HepG2 (cell line): ENCODE data around the gene USE1. TPM values are rescaled to one million over a fixed set of nuclear protein-coding genes. Genes with fewer than 3 reads are reported as not detected.

Source experiments
- ARHGAP35 ChIP-seq: sonication (generic); formaldehyde crosslinking; IDR thresholded peaks from 2 replicates; pipeline ENCODE4 v1.9.0; 2022; ENCODE audit warnings: mild to moderate bottlenecking, inconsistent platforms, moderate library complexity, missing genetic modification reagents, borderline replicate concordance
- CCDC6 ChIP-seq: sonication (generic); formaldehyde crosslinking; IDR thresholded peaks from 2 replicates; pipeline ENCODE4 v1.8.1; 2022; ENCODE audit warnings: mild to moderate bottlenecking, missing genetic modification reagents, moderate library complexity
- FOSL1 ChIP-seq: sonication (generic); formaldehyde crosslinking; IDR thresholded peaks from 2 replicates; pipeline ENCODE4 v1.9.0; 2021; ENCODE audit warnings: missing genetic modification reagents, borderline replicate concordance
- HNRNPLL ChIP-seq: fragments of 200-400 bp; formaldehyde crosslinking; IDR thresholded peaks from 2 replicates; pipeline ENCODE4 v1.6.1; 2017; ENCODE audit warnings: mild to moderate bottlenecking, low read depth, low read length; ENCODE audit not compliant: poor library complexity, severe bottlenecking
- KDM1A ChIP-seq: IDR thresholded peaks from 2 replicates; pipeline ENCODE4 v1.6.1; 2016; ENCODE audit warnings: missing compliant biosample characterization
- MAZ ChIP-seq, 2 experiments: sonication (generic) in 1 of 2; formaldehyde crosslinking in 1 of 2; IDR thresholded peaks; 2 replicates each; pipeline versions ENCODE4 v1.5.0 to v1.6.1; 2012 to 2020; ENCODE audit warnings: low read depth in 2 of 2, mild to moderate bottlenecking in 2 of 2, borderline replicate concordance in 1 of 2, improper control_type of control experiment in 1 of 2, low read length in 1 of 2, missing genetic modification reagents in 1 of 2, moderate library complexity in 1 of 2
- MTA1 ChIP-seq: sonication (generic); formaldehyde crosslinking; IDR thresholded peaks from 2 replicates; pipeline ENCODE4 v1.4.0; 2020; ENCODE audit warnings: missing genetic modification reagents, mild to moderate bottlenecking, borderline replicate concordance
- PLRG1 ChIP-seq: fragments of 450-650 bp; conservative IDR thresholded peaks from 2 replicates; pipeline ENCODE4 v1.6.1; 2016
- POLR2G ChIP-seq: fragments of 200-400 bp; formaldehyde crosslinking; IDR thresholded peaks from 2 replicates; pipeline ENCODE4 v1.6.1; 2018; ENCODE audit warnings: mild to moderate bottlenecking, low read depth, low read length, moderate library complexity
- RAD21 ChIP-seq: fragments of 450-650 bp; formaldehyde crosslinking; IDR thresholded peaks from 2 replicates; pipeline ENCODE4 v1.5.0; 2020; ENCODE audit warnings: mild to moderate bottlenecking
- REST ChIP-seq, 2 experiments: IDR thresholded peaks; 2 replicates each; pipeline ENCODE4 v1.6.1; 2011 to 2012; ENCODE audit warnings: low read length in 2 of 2, borderline replicate concordance in 1 of 2, low read depth in 1 of 2, mild to moderate bottlenecking in 1 of 2, moderate library complexity in 1 of 2
- SIX4 ChIP-seq: sonication (generic); formaldehyde crosslinking; IDR thresholded peaks from 2 replicates; pipeline ENCODE4 v1.4.0; 2020; ENCODE audit warnings: missing genetic modification reagents
- TOE1 ChIP-seq: sonication (generic); formaldehyde crosslinking; IDR thresholded peaks from 2 replicates; pipeline ENCODE4 v1.4.0; 2020; ENCODE audit warnings: mild to moderate bottlenecking, missing genetic modification reagents
- ZFP90 ChIP-seq: sonication (generic); formaldehyde crosslinking; IDR thresholded peaks from 2 replicates; pipeline ENCODE4 v1.8.0; 2022; ENCODE audit warnings: missing genetic modification reagents, mild to moderate bottlenecking, inconsistent platforms, borderline replicate concordance
- ZNF124 ChIP-seq: sonication (generic); formaldehyde crosslinking; IDR thresholded peaks from 2 replicates; pipeline ENCODE4 v1.4.0; 2020; ENCODE audit warnings: missing genetic modification reagents
- ZNF234 ChIP-seq: sonication (generic); formaldehyde crosslinking; conservative IDR thresholded peaks from 2 replicates; pipeline ENCODE4 v1.5.1; 2020; ENCODE audit warnings: mild to moderate bottlenecking, missing genetic modification reagents
- ZNF260 ChIP-seq: sonication (generic); formaldehyde crosslinking; IDR thresholded peaks from 2 replicates; pipeline ENCODE4 v1.4.0; 2020; ENCODE audit warnings: missing genetic modification reagents, low read depth, mild to moderate bottlenecking, borderline replicate concordance
- ZNF296 ChIP-seq: sonication (generic); formaldehyde crosslinking; conservative IDR thresholded peaks from 2 replicates; pipeline ENCODE4 v1.5.0; 2020; ENCODE audit warnings: mild to moderate bottlenecking, missing genetic modification reagents
- ZNF562 ChIP-seq: sonication (generic); formaldehyde crosslinking; IDR thresholded peaks from 2 replicates; pipeline ENCODE4 v1.8.0; 2022; ENCODE audit warnings: missing genetic modification reagents, borderline replicate concordance
- ZNF564 ChIP-seq: sonication (generic); formaldehyde crosslinking; IDR thresholded peaks from 2 replicates; pipeline ENCODE4 v1.8.1; 2023; ENCODE audit warnings: mild to moderate bottlenecking, missing genetic modification reagents
- ZNF709 ChIP-seq: sonication (generic); formaldehyde crosslinking; IDR thresholded peaks from 2 replicates; pipeline ENCODE4 v1.5.0; 2020; ENCODE audit warnings: mild to moderate bottlenecking, missing genetic modification reagents
- ZNF75D ChIP-seq: sonication (generic); formaldehyde crosslinking; IDR thresholded peaks from 2 replicates; pipeline ENCODE4 v1.8.1; 2023; ENCODE audit warnings: missing genetic modification reagents, mild to moderate bottlenecking, borderline replicate concordance
- ZNF773 ChIP-seq: sonication (generic); formaldehyde crosslinking; IDR thresholded peaks from 2 replicates; pipeline ENCODE4 v1.4.0; 2020; ENCODE audit warnings: missing genetic modification reagents, borderline replicate concordance
- polyA plus RNA-seq, 8 experiments: library from polyadenylated mRNA; depleted of rRNA in 3 of 8; stranded (reverse) in 7 of 8; unstranded in 1 of 8; fragments of >200 nt; fragmentation: Illumina TruSeq in 4 of 8; extraction: Trizol in 4 of 8; gene quantifications; 2 replicates each; pipeline versions ENCODE4 v1.2.1 to v1.2.3, GENCODE V29; 2011 to 2016; ENCODE audit warnings: low read depth in 4 of 8, missing spikeins in 1 of 8, mixed read lengths in 1 of 8; ENCODE audit not compliant: insufficient read depth in 1 of 8
- total RNA-seq, 5 experiments: library from RNA; depleted of rRNA; stranded (reverse); fragments of >200 nt; fragmentation: Illumina TruSeq; extraction: Trizol; gene quantifications; 2 replicates each; pipeline ENCODE4 v1.2.3, GENCODE V29; 2016; ENCODE audit warnings: low read depth in 1 of 5
- TF ChIP-seq, protein P1 (sequence below): sonication (generic); formaldehyde crosslinking; IDR thresholded peaks from 2 replicates; pipeline ENCODE4 v1.9.0; 2022; ENCODE audit warnings: missing genetic modification reagents, mild to moderate bottlenecking, borderline replicate concordance

The USE1 gene
- total and polyA plus RNA-seq, 2 of the 13 experiments (the other 11 are each of a cell fraction or from before 2014, with no cell fraction given) = 9.9 to 17.6 TPM

DNA sequence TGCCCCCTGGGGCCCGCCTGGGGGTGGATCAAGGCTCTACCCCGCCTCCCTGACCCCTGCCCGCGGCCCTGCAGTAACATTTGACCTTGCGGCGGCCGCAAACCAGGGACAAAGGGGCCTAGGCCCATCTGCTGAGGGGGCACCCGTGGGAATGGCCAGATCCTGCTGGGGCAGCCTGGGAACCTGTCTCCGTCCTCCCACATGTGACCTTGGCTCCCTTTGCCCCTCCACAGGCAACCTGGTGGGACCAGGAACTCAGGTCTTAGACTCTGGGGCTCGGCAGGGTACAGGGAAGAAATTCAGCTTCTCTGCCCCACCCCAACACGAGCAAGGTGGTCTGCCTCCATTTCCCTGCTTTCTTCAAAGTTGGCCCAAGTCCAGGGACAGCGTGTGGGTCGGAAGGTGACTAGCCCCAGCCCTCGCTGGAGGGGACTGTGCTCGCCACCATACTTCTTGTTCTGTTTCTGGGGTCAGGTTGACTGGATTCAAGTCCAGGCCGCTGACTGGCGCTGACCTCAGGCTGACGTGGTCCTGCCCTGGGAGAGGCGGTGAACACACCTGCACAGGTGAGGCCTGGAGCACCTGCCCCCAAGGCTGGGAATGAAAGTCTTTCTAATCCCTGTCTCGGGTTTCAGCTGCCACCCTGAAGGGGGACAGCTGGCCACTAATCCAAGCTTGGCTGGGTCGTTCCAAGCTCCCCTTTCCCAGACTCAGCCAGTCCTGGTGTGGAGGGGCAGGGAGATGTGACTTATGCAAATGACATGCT, 33.0 kb downstream of the USE1 start (continued):
- no peak for TF ChIP-seq ZNF75D (CRISPR knock-in tag)
- no peak for TF ChIP-seq CCDC6 (CRISPR knock-in tag)
- TF ChIP-seq ZNF234 (CRISPR knock-in tag) = no peak
- peak; percentile 84 for TF ChIP-seq MAZ (IDR thresholded peaks at IDR 0.05; ENCODE audit: borderline replicate concordance, low read depth, low read length)
- TF ChIP-seq MAZ (CRISPR knock-in tag; IDR thresholded peaks at IDR 0.05; ENCODE audit: low read depth) = peak; percentile 82; the same call in 1 of the 2 replicates
- TF ChIP-seq POLR2G = peak; percentile 69
- no peak for TF ChIP-seq FOSL1 (CRISPR knock-in tag)
- TF ChIP-seq ZNF296 (CRISPR knock-in tag) = peak; percentile 82; the same call in 1 of the 2 replicates
- TF ChIP-seq ZNF562 = no peak
- 0 out of 2 replicates have a peak, but pooled peaks have one; percentile 26 for TF ChIP-seq ARHGAP35
- TF ChIP-seq, protein P1, sequence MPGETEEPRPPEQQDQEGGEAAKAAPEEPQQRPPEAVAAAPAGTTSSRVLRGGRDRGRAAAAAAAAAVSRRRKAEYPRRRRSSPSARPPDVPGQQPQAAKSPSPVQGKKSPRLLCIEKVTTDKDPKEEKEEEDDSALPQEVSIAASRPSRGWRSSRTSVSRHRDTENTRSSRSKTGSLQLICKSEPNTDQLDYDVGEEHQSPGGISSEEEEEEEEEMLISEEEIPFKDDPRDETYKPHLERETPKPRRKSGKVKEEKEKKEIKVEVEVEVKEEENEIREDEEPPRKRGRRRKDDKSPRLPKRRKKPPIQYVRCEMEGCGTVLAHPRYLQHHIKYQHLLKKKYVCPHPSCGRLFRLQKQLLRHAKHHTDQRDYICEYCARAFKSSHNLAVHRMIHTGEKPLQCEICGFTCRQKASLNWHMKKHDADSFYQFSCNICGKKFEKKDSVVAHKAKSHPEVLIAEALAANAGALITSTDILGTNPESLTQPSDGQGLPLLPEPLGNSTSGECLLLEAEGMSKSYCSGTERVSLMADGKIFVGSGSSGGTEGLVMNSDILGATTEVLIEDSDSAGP (CRISPR knock-in tag) = peak; percentile 88
- peak in 1 of 2 experiments; percentile 68; a peak in 2 of 4 replicates for TF ChIP-seq REST (IDR thresholded peaks at IDR 0.05; ENCODE audit: borderline replicate concordance in 1 of 2, low read depth in 1 of 2, low read length in 2 of 2)
- TF ChIP-seq TOE1 (CRISPR knock-in tag) = 0 out of 2 replicates have a peak, but pooled peaks have one; percentile 55
- TF ChIP-seq ZNF564 (CRISPR knock-in tag) = 0 out of 2 replicates have a peak, but pooled peaks have one; percentile 55
- TF ChIP-seq SIX4 = peak; percentile 77
- no peak for TF ChIP-seq ZNF260 (CRISPR knock-in tag)
- peak; percentile 98 for TF ChIP-seq MTA1 (CRISPR knock-in tag)
- no peak for TF ChIP-seq ZNF124 (CRISPR knock-in tag)
- TF ChIP-seq ZNF709 (CRISPR knock-in tag) = no peak
- TF ChIP-seq RAD21 (CRISPR knock-in tag) = peak; percentile 57; the same call in 1 of the 2 replicates
- TF ChIP-seq ZNF773 = no peak
- TF ChIP-seq PLRG1 = no peak
- peak; percentile 84; the same call in 1 of the 2 replicates for TF ChIP-seq KDM1A (CRISPR knock-in tag)
- no peak for TF ChIP-seq ZFP90 (CRISPR knock-in tag)
- peak; percentile 51 for TF ChIP-seq HNRNPLL
